Measurements from ENCODE around the gene HAPLN3.

- TF ChIP-seq CTCF (IDR thresholded peaks at IDR 0.05) (no peak), POLR2AphosphoS5 (IDR thresholded peaks at IDR 0.05) (no peak)
Measured at GRCh38 chr15:88890495-88890894, 4.8 kb downstream of the HAPLN3 start.

All from upper lobe of left lung (tissue), 4 donors.